ENCODE measurements around the gene TUBB2B.
"Not testable (repeated sequence)": the region's sequence is repeated elsewhere in the genome, so short reads cannot be mapped to it uniquely, and the experiment has no call there.

The TUBB2B gene

DNA sequence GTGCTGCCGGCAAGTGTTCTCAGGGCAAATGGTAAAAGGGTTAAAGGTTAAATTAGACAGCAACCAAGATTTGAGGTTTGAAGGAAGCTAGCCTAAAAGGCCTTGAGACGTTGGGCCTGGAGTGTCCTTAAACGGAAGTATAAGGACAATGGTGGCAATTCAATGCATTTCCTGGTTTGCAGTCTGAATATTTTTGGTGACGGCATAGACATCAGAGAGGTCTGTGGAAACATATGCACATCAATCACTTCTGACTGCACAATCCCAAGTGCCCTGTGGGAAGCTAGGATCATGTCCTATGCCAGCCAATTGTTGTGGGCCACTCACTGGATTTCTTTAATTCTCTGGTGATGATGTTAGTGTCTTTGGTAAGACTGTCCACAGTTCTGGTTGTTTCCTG lies 44.4 kb downstream of the TUBB2B start:
- no peak for DNase-seq

DNA sequence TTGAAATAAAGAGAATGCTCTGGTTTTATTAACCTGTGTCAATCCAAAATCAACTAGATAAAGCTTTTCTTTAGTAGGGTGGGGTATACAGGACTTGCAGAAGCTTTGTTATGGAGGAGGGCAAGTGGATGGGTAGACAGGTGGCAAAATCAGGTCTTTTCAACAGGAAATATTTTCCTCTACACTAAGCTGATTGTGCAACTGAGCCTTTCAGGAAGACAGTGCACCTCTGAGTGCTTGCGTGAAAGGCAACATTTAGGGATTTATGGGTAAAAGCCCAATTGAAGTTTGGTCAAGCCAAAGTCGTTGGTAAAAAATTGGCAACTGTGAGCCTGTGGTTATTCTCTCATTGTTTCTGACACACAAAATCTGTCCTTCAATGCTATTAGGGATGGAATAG lies 46.3 kb downstream of the TUBB2B start:
- no peak for DNase-seq

DNA sequence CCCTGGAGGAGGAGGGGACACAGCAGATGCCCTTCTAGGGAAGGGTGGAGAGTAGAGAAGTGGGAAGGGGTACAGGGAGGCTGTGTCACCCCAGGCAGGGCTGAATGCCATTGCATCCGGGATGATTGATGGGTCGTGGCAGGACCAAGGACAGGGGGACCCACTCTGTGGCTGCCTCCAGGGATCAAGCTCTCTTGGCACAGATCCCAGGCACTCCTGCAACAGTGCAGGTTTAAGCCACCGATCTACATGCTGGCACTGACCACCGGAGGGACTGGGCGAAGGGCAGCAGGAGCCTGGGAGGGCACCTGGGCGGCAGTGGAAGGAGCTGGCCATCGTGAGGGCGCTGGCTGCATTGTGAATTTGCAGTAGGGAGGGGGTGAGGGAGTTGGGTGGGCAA lies 47.5 kb downstream of the TUBB2B start:
- not testable (repeated sequence) for DNase-seq

DNA sequence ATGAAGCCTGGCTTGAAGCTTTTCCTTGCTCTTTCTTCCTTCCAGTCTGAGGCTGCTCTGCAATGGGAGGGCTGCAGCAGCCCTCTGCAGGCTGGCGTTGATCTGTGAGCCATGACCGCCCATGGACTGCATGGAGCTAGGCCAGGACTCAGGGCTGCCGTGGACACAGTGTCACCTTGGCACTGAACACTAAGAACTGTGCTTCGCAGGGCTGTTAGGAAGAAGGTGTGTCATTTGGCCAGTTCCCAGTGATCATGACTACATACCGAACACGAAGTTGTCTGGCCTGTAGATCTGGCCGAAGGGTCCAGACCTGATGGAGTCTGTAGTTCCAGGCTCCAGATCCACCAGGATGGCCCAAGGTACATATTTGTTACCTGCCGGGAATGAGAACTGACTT lies 48.8 kb downstream of the TUBB2B start:
- not testable (repeated sequence) for DNase-seq

DNA sequence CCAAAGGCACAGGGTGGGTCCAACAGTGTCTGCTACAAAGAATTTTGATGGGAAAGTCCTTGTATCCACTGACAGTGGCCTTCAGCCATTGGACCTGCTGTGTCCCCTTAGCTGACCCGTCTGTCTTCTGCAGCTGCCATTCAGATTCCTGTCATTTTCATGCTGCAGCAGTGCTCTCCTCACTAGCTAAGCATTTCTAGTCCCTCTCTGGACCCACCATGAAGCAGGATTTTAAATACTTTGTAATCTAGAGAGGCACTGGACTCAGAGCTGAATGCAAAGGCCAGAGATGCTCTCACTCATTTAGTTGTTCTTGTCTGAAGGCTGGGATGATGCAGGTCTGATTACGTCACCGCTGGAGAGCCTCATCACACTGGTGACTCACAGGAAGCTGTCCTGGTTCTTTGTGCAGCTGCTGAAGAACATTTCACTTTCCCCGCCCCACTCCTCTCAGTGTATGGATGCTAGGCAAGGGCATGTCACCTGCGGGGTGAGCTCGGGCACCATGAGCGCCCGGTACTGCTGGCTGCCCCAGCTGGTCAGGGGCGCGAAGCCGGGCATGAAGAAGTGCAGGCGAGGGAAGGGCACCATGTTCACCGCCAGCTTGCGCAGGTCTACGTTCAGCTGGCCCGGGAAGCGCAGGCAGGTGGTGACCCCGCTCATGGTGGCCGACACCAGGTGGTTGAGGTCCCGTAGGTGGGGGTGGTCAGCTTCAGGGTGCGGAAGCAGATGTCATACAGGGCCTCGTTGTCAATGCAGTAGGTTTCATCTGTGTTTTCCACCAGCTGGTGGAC lies 50.7 kb downstream of the TUBB2B start:
- peak; percentile 60 for DNase-seq

DNA sequence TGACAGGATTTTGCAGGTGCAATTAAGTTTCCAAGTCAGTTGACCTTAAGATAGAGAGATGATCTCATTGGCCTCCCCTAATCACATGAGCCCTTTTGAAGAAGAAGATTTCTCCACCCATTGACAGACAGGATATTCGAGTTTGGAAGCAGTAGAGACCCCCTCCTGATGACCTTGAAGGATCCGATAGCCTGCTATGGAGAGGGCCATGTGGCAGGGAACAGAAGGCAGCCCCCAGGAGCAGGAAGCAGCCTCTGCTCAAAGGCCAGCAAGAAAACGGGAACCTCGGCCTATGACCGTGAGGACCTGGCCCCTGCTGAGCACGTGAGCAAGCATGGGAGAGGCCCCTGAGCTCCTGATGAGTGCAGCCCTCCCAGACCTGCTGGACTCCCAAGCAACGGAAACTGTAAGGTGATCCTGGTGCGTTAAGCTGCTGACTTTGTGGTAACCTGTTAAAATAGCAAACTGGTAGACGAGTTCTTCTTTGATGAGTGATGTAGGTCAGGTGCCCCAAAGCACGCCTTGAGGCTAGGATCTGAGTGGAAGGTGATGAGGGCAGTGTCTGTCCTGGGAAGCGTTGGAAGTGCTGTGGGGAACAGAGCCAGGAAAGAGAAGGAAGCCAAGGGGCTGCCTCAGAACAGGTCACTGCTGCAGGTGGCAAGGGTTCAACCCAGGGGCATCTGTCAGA lies 51.6 kb downstream of the TUBB2B start:
- DNase-seq: no peak
